Activated CD8-positive, alpha-beta memory T cell treated with anti-CD3 and anti-CD28 coated beads for 1 hour (primary cell): ENCODE data around the gene NKAIN2.

ENCODE experiments used
- DNase-seq, 2 donors: peaks; one replicate each; pipeline ENCODE4 v3.0.0-alpha.2; 2020; ENCODE audit warnings: low read depth in 1 of 2; ENCODE audit errors: extremely low read depth in 1 of 2

Gene NKAIN2

GRCh38 chr6:124792386-124792785 lies 988.7 kb downstream of the NKAIN2 start:
- DNase-seq = no peak

GRCh38 chr6:124793398-124793797 lies 989.7 kb downstream of the NKAIN2 start:
- DNase-seq = no peak

GRCh38 chr6:124795643-124796463 lies 992.2 kb downstream of the NKAIN2 start:
- DNase-seq = no peak

GRCh38 chr6:124796464-124796970 lies 992.9 kb downstream of the NKAIN2 start:
- DNase-seq = no peak

GRCh38 chr6:124797224-124797623 lies 993.6 kb downstream of the NKAIN2 start:
- no peak for DNase-seq

GRCh38 chr6:124798942-124799496 lies 995.4 kb downstream of the NKAIN2 start:
- no peak for DNase-seq

GRCh38 chr6:124799638-124800037 lies 996.0 kb downstream of the NKAIN2 start:
- no peak for DNase-seq

GRCh38 chr6:124800222-124800621 lies 996.6 kb downstream of the NKAIN2 start:
- DNase-seq = no peak

- DNase-seq = no peak
These were observed 1008.4 kb downstream of the NKAIN2 start for GRCh38 chr6:124812067-124812466.

- DNase-seq = no peak
These were observed 1015.7 kb downstream of the NKAIN2 start for GRCh38 chr6:124819346-124819745.

- no peak for DNase-seq
These were observed 1018.5 kb downstream of the NKAIN2 start for GRCh38 chr6:124822204-124822613.

- no peak for DNase-seq
These were observed 1019.1 kb downstream of the NKAIN2 start for GRCh38 chr6:124822721-124823120.

GRCh38 chr6:124823240-124824111 lies 1019.8 kb downstream of the NKAIN2 start:
- DNase-seq = no peak

- no peak for DNase-seq
These were observed 1021.9 kb downstream of the NKAIN2 start for GRCh38 chr6:124825564-124825963.

GRCh38 chr6:124829822-124830221 lies 1026.2 kb downstream of the NKAIN2 start:
- DNase-seq = no peak

- DNase-seq = no peak
These were observed 1026.8 kb downstream of the NKAIN2 start for GRCh38 chr6:124830506-124830905.

GRCh38 chr6:124854338-124854922 lies 1050.8 kb downstream of the NKAIN2 start:
- DNase-seq = no peak

- DNase-seq = no peak
These were observed 1054.1 kb downstream of the NKAIN2 start for GRCh38 chr6:124857746-124858145.

- no peak for DNase-seq
These were observed 1054.9 kb downstream of the NKAIN2 start for GRCh38 chr6:124858564-124858963.

- no peak for DNase-seq
These were observed 1055.7 kb downstream of the NKAIN2 start for GRCh38 chr6:124859366-124859765.

GRCh38 chr6:124866040-124866439 lies 1062.4 kb downstream of the NKAIN2 start:
- no peak for DNase-seq
